K562 (cell line): ENCODE data around the gene RAB6B. TPM values are rescaled to one million over a fixed set of nuclear protein-coding genes. Genes with fewer than 3 reads are reported as not detected.

Source experiments
- ATAC-seq: fragments of 200-7000 bp; cut with Tn5 transposase; 3 replicates; pipeline ENCODE4 v1.9.1; 2020; ENCODE audit warnings: moderate library complexity
- BruUV-seq: library from RNA; stranded (reverse); fragments of 400-500 nt; replicated peaks from 2 replicates; lab custom pipeline; 2021; lab: Mats Ljungman, UMichigan
- CTCF ChIA-PET: fragments of 300-600 bp; formaldehyde crosslinking; extraction: SDS; loops from one replicate; lab custom pipeline; 2021; ENCODE audit warnings: low intra/inter-chr PET ratio; lab: Yijun Ruan, JAX
- POLR2A ChIA-PET: fragments of 300-600, 350-650 bp; sonication (Branson Sonifier 250); formaldehyde crosslinking; extraction: SDS; loops from one replicate; lab custom pipeline; 2021; ENCODE audit warnings: antibody characterized with exemption, inconsistent platforms; lab: Yijun Ruan, JAX
- DNase-seq, 4 experiments: peaks; one replicate each; pipeline versions ENCODE4 v3.0.0 to v3.0.0-alpha.2; 2011 to 2018; ENCODE audit warnings: low spot score in 3 of 4, mixed read lengths in 3 of 4; ENCODE audit errors: extremely low read depth in 1 of 4
- FAIRE-seq: peaks from 2 replicates; lab custom pipeline; 2011; peaks lifted over from hg19 to GRCh38; lab: Jason Lieb, UNC
- H2AFZ ChIP-seq: 2 replicates; pipeline ENCODE4 v1.6.0; 2011; ENCODE audit warnings: low read depth, low read length, control low read depth, inconsistent platforms
- H3K27ac ChIP-seq: fragments of 200-600 bp; 3 replicates; pipeline ENCODE4 v1.8.0; 2011; ENCODE audit warnings: low read depth, mild to moderate bottlenecking, control low read depth, inconsistent platforms, low read length, moderate library complexity, mixed read lengths; ENCODE audit errors: extremely low read depth
- H3K27me3 ChIP-seq, 2 experiments: fragments of 300-600 bp in 1 of 2; 2 replicates in 1 of 2; 3 replicates in 1 of 2; pipeline versions ENCODE4 v1.6.0 to v1.8.0; 2011; ENCODE audit warnings: inconsistent platforms in 2 of 2, low read length in 2 of 2, mild to moderate bottlenecking in 1 of 2, mixed read lengths in 1 of 2, moderate library complexity in 1 of 2; ENCODE audit not compliant: control insufficient read depth in 2 of 2, insufficient read depth in 2 of 2
- H3K36me3 ChIP-seq: fragments of 300-600 bp; 3 replicates; pipeline ENCODE4 v1.8.0; 2011; ENCODE audit warnings: mild to moderate bottlenecking, low read length, inconsistent platforms; ENCODE audit not compliant: control insufficient read depth, insufficient read depth
- H3K4me1 ChIP-seq, 2 experiments: fragments of 200-600 bp in 1 of 2; replicated peaks in 1 of 2; 2 replicates in 1 of 2; 3 replicates in 1 of 2; pipeline versions ENCODE4 v1.5.1 to v1.8.0; 2011; ENCODE audit warnings: inconsistent platforms in 2 of 2, low read length in 2 of 2, mild to moderate bottlenecking in 1 of 2, mixed read lengths in 1 of 2, moderate library complexity in 1 of 2; ENCODE audit not compliant: control insufficient read depth in 2 of 2, insufficient read depth in 2 of 2
- H3K4me2 ChIP-seq: 2 replicates; pipeline ENCODE4 v1.6.1; 2011; ENCODE audit warnings: low read length, control low read depth, inconsistent platforms, mixed read lengths; ENCODE audit not compliant: insufficient read depth
- H3K4me3 ChIP-seq: fragments of 200-600 bp; sonication (generic), shearing (Covaris generic); 2 replicates; pipeline ENCODE4 v1.5.1; 2016; ENCODE audit warnings: control low read depth, inconsistent platforms
- H3K79me2 ChIP-seq: fragments of 200-600 bp; 3 replicates; pipeline ENCODE4 v1.8.0; 2011; ENCODE audit warnings: low read length, inconsistent platforms; ENCODE audit not compliant: control insufficient read depth, insufficient read depth
- H3K9ac ChIP-seq, 2 experiments: 2 replicates each; pipeline versions ENCODE4 v1.6.0 to v1.6.1; 2011; ENCODE audit warnings: low read depth in 2 of 2, low read length in 2 of 2, control low read depth in 1 of 2, inconsistent platforms in 1 of 2, mild to moderate bottlenecking in 1 of 2, mixed read lengths in 1 of 2; ENCODE audit not compliant: insufficient read depth in 1 of 2
- H3K9me1 ChIP-seq: one replicate; pipeline ENCODE4 v1.6.0; 2011; ENCODE audit warnings: inconsistent platforms, mild to moderate bottlenecking, low read length, moderate library complexity; ENCODE audit not compliant: control insufficient read depth, insufficient read depth
- H3K9me3 ChIP-seq: replicated peaks from 2 replicates; pipeline ENCODE4 v1.5.1; 2011; ENCODE audit warnings: low read depth, low read length, inconsistent platforms; ENCODE audit not compliant: control insufficient read depth, insufficient read depth
- H4K20me1 ChIP-seq: replicated peaks from 2 replicates; pipeline ENCODE4 v1.6.1; 2011; ENCODE audit warnings: low read length, inconsistent platforms, mixed read lengths; ENCODE audit not compliant: control insufficient read depth, insufficient read depth
- CEBPB ChIP-seq: fragments of 450-650 bp; IDR thresholded peaks from 2 replicates; pipeline ENCODE4 v1.6.1; 2016; ENCODE audit warnings: missing genetic modification characterization, missing compliant biosample characterization
- MCM3 ChIP-seq: fragments of 450-650 bp; IDR thresholded peaks from 2 replicates; pipeline ENCODE4 v1.6.1; 2016
- RFX5 ChIP-seq: IDR thresholded peaks from 2 replicates; pipeline ENCODE4 v1.6.1; 2011; ENCODE audit warnings: low read depth, mild to moderate bottlenecking, improper control_type of control experiment, low read length
- ZNF121 ChIP-seq: sonication (generic); formaldehyde crosslinking; conservative IDR thresholded peaks from 2 replicates; pipeline ENCODE4 v1.8.0; 2022; ENCODE audit warnings: missing genetic modification reagents
- whole genome bisulfite sequencing: fragments of 100-300 bp; shearing (Covaris generic); methylation state at CpG from one replicate; pipeline ENCODE4 v1.1.6; 2016; ENCODE audit warnings: low coverage, mixed read lengths; ENCODE audit not compliant: insufficient coverage; ENCODE audit errors: missing lambda C conversion rate; 5-methylcytosine and 5-hydroxymethylcytosine counted together
- in situ Hi-C: fragments of 300-500 bp; cut with MboI; formaldehyde crosslinking; loops from 4 replicates; pipeline ENCODE4 v1.15.0; 2018; ENCODE audit warnings: inconsistent platforms, mixed read lengths
- intact Hi-C: fragments of 100-400 bp; cut with micrococcal nuclease; formaldehyde crosslinking; loops from 2 replicates; pipeline ENCODE4 v1.14.2; 2022
- polyA plus RNA-seq, 8 experiments: library from polyadenylated mRNA; depleted of rRNA in 4 of 8; stranded (reverse) in 5 of 8; unstranded in 3 of 8; fragments of >200 nt; fragmentation: Nextera tagmentation in 2 of 8; fragmentation: Illumina TruSeq in 1 of 8; extraction: Ambion mirVana in 2 of 8; extraction: Trizol in 1 of 8; gene quantifications; 2 replicates each; pipeline versions ENCODE4 v1.2.1 to v1.2.3, GENCODE V29; 2011 to 2014; ENCODE audit warnings: inconsistent platforms in 1 of 8, missing spikeins in 1 of 8
- total RNA-seq, 7 experiments: library from RNA; depleted of rRNA in 6 of 7; stranded (reverse); fragments of >200 nt in 6 of 7; fragmentation: Illumina TruSeq in 2 of 7; extraction: Trizol in 2 of 7; gene quantifications; 2 replicates each; pipeline versions ENCODE4 v1.2.1 to v1.2.3, GENCODE V29; 2011 to 2021; ENCODE audit warnings: low replicate concordance in 1 of 7
- TF ChIP-seq, protein P1 (sequence below): fragments of 200-400 bp; formaldehyde crosslinking; IDR thresholded peaks from 2 replicates; pipeline ENCODE4 v1.6.1; 2017; ENCODE audit warnings: mild to moderate bottlenecking, low read depth, low read length, moderate library complexity
- TF ChIP-seq, protein P2 (sequence below): fragments of 450-650 bp; formaldehyde crosslinking; IDR thresholded peaks from 2 replicates; pipeline ENCODE4 v1.4.0; 2022; ENCODE audit warnings: missing genetic modification characterization

RAB6B gene
- total and polyA plus RNA-seq, 9 of the 15 experiments (the other 6 are each of a cell fraction or from before 2014, with no cell fraction given) = 0.60 to 18.1 (median 1.5) TPM

DNA sequence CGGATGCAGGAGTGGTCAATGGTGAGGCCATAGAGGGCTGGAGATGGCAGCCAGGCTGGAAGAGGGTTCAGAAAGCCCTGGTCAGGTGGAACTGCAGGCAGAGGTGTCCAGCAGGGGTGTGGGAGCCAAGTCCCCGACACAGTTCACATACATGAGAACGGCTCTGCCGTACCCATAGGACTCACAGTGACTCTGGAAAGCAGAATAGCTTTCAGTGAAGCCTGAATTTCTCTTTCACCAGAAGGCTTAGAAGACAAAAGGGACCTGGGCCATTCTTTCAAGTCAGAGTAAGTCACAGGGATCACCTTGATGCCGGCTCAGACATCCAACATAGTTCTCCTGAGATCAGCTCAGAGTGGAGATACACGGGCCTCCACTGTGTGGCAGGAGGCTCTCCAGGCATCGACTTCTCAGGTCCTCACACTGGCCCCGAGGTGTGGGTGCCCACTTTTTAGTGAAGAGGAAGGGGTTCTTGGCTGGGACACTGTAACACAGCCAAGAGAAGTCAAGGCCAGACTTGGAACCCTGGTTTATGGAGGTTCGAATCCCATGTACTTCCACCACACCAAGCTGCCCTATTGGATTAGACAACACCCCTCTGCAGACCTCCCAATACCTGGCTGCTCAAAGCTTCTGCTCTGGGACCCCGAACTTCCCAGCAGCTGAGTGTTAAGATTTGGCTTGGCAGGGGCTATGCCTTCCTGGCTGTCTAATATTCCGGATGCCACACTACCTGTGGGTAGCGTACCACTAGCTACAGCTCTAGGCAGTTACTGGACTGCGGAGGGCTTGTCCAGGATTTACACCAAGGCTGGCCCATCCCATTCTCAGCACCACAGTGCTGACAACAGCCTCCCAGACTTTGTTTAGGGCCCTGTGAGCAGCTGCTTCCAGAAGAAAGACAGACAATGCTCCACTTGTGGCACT, 40.4 kb upstream of the RAB6B start:
- 12% methylated on average over 13 of the region's 13 CpGs for WGBS
- ChIA-PET POLR2A (interaction anchor here (0.6 kb wide), 1 partner anchor 111 kb away, joined by 3 read pairs; no protein-coding TSS in a partner anchor), CTCF (no interaction called here)
- no peak overlapping the region for H3K27ac ChIP-seq
- H3K36me3 ChIP-seq = no peaks in the 10 kb centered on the region
- FAIRE-seq (no peak), DNase-seq (no peak), ATAC-seq (no peak)
- no peak overlapping the region for H3K9ac ChIP-seq
- BruUV-seq = no TSS peak
- no peaks in the 10 kb centered on the region for H3K9me3 ChIP-seq
- H3K4me1 ChIP-seq = no peaks in the 10 kb centered on the region
- H3K4me2 ChIP-seq = no peak overlapping the region
- no peak overlapping the region for H3K4me3 ChIP-seq
- H3K79me2 ChIP-seq = no peaks in the 10 kb centered on the region
- H2AFZ ChIP-seq = no peak overlapping the region
- H4K20me1 ChIP-seq = no peaks in the 10 kb centered on the region; the same call in 1 of the 2 replicates
- H3K27me3 ChIP-seq = peaks cover 3 to 63% of the 10 kb centered on the region in 2 experiments; a peak in 3 of 5 replicates
- H3K9me1 ChIP-seq = no peaks in the 10 kb centered on the region
- in situ Hi-C loops (no loop called here), intact Hi-C loops (loop anchor here (10.0 kb wide), 1 partner anchor 369 kb away; no protein-coding TSS in a partner anchor)
- TF ChIP-seq, protein P1, sequence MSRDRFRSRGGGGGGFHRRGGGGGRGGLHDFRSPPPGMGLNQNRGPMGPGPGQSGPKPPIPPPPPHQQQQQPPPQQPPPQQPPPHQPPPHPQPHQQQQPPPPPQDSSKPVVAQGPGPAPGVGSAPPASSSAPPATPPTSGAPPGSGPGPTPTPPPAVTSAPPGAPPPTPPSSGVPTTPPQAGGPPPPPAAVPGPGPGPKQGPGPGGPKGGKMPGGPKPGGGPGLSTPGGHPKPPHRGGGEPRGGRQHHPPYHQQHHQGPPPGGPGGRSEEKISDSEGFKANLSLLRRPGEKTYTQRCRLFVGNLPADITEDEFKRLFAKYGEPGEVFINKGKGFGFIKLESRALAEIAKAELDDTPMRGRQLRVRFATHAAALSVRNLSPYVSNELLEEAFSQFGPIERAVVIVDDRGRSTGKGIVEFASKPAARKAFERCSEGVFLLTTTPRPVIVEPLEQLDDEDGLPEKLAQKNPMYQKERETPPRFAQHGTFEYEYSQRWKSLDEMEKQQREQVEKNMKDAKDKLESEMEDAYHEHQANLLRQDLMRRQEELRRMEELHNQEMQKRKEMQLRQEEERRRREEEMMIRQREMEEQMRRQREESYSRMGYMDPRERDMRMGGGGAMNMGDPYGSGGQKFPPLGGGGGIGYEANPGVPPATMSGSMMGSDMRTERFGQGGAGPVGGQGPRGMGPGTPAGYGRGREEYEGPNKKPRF = no peak
- no peak for TF ChIP-seq ZNF121 (CRISPR knock-in tag)
- TF ChIP-seq RFX5 = no peak
- no peak for TF ChIP-seq MCM3
- TF ChIP-seq CEBPB = no peak
- TF ChIP-seq, protein P2, sequence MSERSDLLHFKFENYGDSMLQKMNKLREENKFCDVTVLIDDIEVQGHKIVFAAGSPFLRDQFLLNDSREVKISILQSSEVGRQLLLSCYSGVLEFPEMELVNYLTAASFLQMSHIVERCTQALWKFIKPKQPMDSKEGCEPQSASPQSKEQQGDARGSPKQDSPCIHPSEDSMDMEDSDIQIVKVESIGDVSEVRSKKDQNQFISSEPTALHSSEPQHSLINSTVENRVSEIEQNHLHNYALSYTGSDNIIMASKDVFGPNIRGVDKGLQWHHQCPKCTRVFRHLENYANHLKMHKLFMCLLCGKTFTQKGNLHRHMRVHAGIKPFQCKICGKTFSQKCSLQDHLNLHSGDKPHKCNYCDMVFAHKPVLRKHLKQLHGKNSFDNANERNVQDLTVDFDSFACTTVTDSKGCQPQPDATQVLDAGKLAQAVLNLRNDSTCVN (CRISPR knock-in tag) = no peak
